WERI-Rb-1 (cell line): Measurements from ENCODE around the gene CDIP1.

Source experiments
- DNase-seq: peaks from one replicate; pipeline ENCODE4 v3.0.0-alpha.2; 2020
- H3K27ac ChIP-seq: fragments of 250-450 bp; sonication (Bioruptor Pico); 2 replicates; pipeline ENCODE4 v1.5.1; 2020; ENCODE audit warnings: mild to moderate bottlenecking, moderate library complexity
- H3K27me3 ChIP-seq: fragments of 250-450 bp; sonication (Bioruptor Pico); 2 replicates; pipeline ENCODE4 v1.5.1; 2021; ENCODE audit warnings: mild to moderate bottlenecking, low read depth, moderate library complexity; ENCODE audit not compliant: insufficient read depth, severe bottlenecking
- H3K36me3 ChIP-seq: fragments of 250-450 bp; sonication (Bioruptor Pico); 2 replicates; pipeline ENCODE4 v1.5.1; 2020; ENCODE audit warnings: mild to moderate bottlenecking, moderate library complexity
- H3K4me3 ChIP-seq: 2 replicates; pipeline ENCODE4 v1.5.1; 2011; ENCODE audit warnings: low read depth, mild to moderate bottlenecking, control low read depth, low read length
- H3K9me3 ChIP-seq: fragments of 250-450 bp; sonication (Bioruptor Pico); 2 replicates; pipeline ENCODE4 v1.5.1; 2021; ENCODE audit warnings: mild to moderate bottlenecking, moderate library complexity; ENCODE audit not compliant: severe bottlenecking
- TF ChIP-seq, protein P1 (sequence below): IDR thresholded peaks from 2 replicates; pipeline ENCODE4 v1.5.1; 2011; ENCODE audit warnings: low read depth, mild to moderate bottlenecking, control low read depth, inconsistent platforms, low read length

The CDIP1 gene

DNA sequence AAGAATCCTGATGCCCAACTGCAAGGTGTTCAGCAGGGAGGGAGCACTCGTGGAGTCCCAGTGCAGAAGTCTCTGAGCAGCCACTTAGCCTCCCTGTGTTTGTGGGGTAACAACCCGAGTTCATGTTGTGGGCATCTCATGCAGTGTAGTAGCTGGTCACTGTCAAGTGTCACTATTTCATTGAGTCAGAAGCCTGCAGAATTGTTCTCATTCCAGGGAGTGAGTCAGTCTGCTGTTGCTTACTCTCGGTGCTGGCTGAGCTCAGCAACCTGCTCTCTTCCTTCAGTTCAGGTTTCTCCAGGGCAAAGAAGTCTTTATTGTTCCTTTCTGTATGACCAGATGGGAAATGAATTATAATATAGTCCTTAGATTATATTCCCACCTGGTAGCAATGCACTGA is 38.3 kb downstream of the CDIP1 start:
- no peaks in the 10 kb centered on the region for H3K27me3 ChIP-seq
- TF ChIP-seq, protein P1, sequence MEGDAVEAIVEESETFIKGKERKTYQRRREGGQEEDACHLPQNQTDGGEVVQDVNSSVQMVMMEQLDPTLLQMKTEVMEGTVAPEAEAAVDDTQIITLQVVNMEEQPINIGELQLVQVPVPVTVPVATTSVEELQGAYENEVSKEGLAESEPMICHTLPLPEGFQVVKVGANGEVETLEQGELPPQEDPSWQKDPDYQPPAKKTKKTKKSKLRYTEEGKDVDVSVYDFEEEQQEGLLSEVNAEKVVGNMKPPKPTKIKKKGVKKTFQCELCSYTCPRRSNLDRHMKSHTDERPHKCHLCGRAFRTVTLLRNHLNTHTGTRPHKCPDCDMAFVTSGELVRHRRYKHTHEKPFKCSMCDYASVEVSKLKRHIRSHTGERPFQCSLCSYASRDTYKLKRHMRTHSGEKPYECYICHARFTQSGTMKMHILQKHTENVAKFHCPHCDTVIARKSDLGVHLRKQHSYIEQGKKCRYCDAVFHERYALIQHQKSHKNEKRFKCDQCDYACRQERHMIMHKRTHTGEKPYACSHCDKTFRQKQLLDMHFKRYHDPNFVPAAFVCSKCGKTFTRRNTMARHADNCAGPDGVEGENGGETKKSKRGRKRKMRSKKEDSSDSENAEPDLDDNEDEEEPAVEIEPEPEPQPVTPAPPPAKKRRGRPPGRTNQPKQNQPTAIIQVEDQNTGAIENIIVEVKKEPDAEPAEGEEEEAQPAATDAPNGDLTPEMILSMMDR = no peak
- no peak overlapping the region for H3K4me3 ChIP-seq
- H3K36me3 ChIP-seq = peaks cover 11% of the 10 kb centered on the region
- no peak for DNase-seq
- H3K27ac ChIP-seq = no peak overlapping the region
- no peaks in the 10 kb centered on the region for H3K9me3 ChIP-seq

DNA sequence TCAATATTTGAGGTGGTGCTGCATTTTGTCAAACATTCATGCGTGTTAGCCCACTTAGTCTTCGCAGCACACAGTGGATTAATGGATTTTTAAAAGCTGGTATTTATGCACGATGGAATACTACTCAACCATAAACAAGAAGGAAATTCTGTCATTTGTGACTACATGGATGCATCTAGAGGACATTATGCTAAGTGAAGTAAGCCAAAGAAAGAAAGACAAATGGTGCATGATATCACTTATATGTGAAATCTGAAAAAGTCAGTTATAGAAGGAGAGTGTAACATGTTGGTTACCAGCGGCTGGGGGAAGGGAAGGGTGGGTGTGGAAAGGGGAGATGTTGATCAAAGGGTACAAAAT is 39.4 kb downstream of the CDIP1 start:
- Histone ChIP-seq H3K4me3 (no peak overlapping the region), H3K36me3 (peaks cover 11% of the 10 kb centered on the region), H3K27me3 (no peaks in the 10 kb centered on the region), H3K9me3 (no peaks in the 10 kb centered on the region), H3K27ac (no peak overlapping the region; the same call in 1 of the 2 replicates)
- TF ChIP-seq, protein P1 = no peak
- no peak for DNase-seq

- no peaks in the 10 kb centered on the region for H3K9me3 ChIP-seq
- H3K4me3 ChIP-seq = no peak overlapping the region
- peak overlapping the region; percentile 55 for H3K27ac ChIP-seq
- no peak for DNase-seq
- H3K36me3 ChIP-seq = peaks cover 11% of the 10 kb centered on the region
- no peaks in the 10 kb centered on the region for H3K27me3 ChIP-seq
- TF ChIP-seq, protein P1 = no peak
These were observed 39.9 kb downstream of the CDIP1 start for GRCh38 chr16:4498546-4499195.

GRCh38 chr16:4496305-4496704 is 42.3 kb downstream of the CDIP1 start:
- Histone ChIP-seq H3K27me3 (no peaks in the 10 kb centered on the region), H3K27ac (no peak overlapping the region), H3K9me3 (no peaks in the 10 kb centered on the region), H3K4me3 (no peak overlapping the region), H3K36me3 (peaks cover 28% of the 10 kb centered on the region)
- TF ChIP-seq, protein P1 = no peak
- no peak for DNase-seq

DNA sequence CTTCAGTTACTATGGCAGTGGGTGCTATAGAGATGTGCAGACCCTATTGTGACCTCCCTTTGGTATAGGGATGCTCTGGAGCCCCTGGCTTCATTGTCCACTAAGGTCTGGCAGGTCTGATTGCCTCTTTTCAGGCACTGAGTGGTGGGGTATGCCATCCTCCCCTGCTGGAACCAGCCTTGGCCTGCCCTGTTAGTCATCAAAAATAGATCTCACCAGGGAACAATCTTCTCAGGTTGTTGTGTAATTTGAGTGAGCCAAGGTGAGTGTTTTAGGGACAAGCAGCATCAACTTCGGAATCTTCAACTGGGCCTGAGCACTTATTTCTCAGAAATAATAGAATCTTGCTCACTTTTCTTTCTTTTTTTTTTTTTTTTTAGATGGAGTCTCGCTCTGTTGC is 42.8 kb downstream of the CDIP1 start:
- peaks cover 33% of the 10 kb centered on the region for H3K36me3 ChIP-seq
- H3K27me3 ChIP-seq = no peaks in the 10 kb centered on the region
- H3K27ac ChIP-seq = no peak overlapping the region
- H3K4me3 ChIP-seq = no peak overlapping the region
- TF ChIP-seq, protein P1 = no peak
- no peak for DNase-seq
- no peaks in the 10 kb centered on the region for H3K9me3 ChIP-seq
